Stimulated activated CD4-positive, alpha-beta T cell treated with anti-CD3 and anti-CD28 coated beads, Interleukin-1b, Interleukin-23, amount 100 ng/mL, for 1 hour (primary cell): Measurements from ENCODE around the gene SAA4.
"Not testable (repeated sequence)": the region's sequence is repeated elsewhere in the genome, so short reads cannot be mapped to it uniquely, and the experiment has no call there.

Experiments used
- DNase-seq, 2 donors: peaks; one replicate each; pipeline ENCODE4 v3.0.0-alpha.2; 2020; ENCODE audit warnings: low read depth in 2 of 2

The SAA4 gene

DNA sequence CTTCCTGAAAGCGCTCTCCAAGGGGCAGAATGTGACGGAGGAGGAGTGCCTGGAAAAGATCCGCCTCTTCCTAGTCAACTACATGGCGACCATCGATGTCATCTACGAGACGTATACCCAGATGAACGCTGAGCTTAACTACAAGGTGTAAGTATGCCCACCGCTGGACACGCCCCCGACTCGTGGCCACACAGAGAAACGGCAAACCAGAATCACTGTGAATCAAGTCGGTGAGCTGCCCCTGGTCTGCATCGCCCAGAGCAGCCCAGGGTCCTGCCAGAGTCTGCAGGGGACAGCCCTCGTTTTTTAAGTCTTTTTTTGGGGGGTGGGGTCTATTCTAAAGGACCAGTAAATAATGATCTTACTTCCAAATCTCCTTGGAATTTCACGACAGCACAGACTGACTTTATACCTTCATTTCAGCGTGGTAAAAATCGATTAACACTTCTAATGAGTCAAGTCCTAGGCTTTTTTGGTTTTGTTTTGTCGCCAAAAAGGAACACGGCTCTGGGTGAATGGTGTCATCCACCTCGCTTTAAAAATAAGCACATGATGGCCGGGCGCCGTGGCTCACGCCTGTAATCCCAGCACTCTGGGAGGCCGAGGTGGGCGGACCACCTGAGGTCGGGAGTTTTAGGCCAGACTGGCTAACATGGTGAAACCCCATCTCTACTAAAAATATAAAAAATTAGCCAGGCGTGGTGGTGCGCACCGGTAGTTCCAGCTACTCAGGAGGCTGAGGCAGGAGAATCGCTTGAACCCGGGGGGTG is 46.9 kb downstream of the SAA4 start:
- not testable (repeated sequence) for DNase-seq

DNA sequence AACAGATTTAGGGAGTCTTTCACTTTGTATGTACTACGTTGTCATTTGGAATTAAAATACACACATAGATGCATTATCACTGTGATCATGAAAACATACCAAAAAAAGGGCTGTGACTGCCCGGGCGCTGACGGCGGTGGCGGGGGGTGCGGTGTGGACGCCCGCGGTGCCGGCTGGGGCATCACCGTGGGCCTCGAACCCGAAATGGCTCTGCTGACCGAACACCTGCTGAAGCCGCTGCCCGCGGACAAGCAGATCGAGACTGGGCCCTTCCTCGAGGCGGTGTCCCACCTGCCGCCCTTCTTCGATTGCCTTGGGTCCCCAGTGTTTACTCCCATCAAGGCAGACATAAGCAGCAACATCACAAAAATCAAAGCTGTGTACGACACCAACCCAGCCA is 47.8 kb downstream of the SAA4 start:
- no peak for DNase-seq
